Measurements from ENCODE around the gene GPR156. TPM values are rescaled to one million over a fixed set of nuclear protein-coding genes. Genes with fewer than 3 reads are reported as not detected.

The GPR156 gene
- total and polyA plus RNA-seq, 9 of the 15 experiments (the other 6 are each of a cell fraction or from before 2014, with no cell fraction given): 0.07 to 0.14 (median 0.12) TPM; not detected in 5

- ATAC-seq (no peak), FAIRE-seq (no peak), DNase-seq (ENCODE audit: extremely low read depth in 1 of 4, low spot score in 3 of 4) (no peak)
- Histone ChIP-seq H3K4me3 (no peak overlapping the region), H3K36me3 (ENCODE audit: control insufficient read depth, insufficient read depth, low read length) (peaks cover 77% of the 10 kb centered on the region; the same call in 2 of the 3 replicates), H3K9me1 (ENCODE audit: control insufficient read depth, insufficient read depth, low read length) (no peaks in the 10 kb centered on the region), H3K9ac (ENCODE audit: insufficient read depth in 1 of 2, low read depth in 2 of 2, low read length in 2 of 2) (no peak overlapping the region), H4K20me1 (replicated peaks; ENCODE audit: control insufficient read depth, insufficient read depth, low read length) (no peaks in the 10 kb centered on the region), H3K79me2 (ENCODE audit: control insufficient read depth, insufficient read depth, low read length) (peaks cover 12% of the 10 kb centered on the region), H3K27me3 (ENCODE audit: control insufficient read depth in 2 of 2, insufficient read depth in 2 of 2, low read length in 2 of 2) (no peaks in the 10 kb centered on the region), H3K9me3 (replicated peaks; ENCODE audit: control insufficient read depth, insufficient read depth, low read depth, low read length) (no peaks in the 10 kb centered on the region), H3K4me1 (replicated peaks in 1 of 2; ENCODE audit: control insufficient read depth in 2 of 2, insufficient read depth in 2 of 2, low read length in 2 of 2) (no peaks in the 10 kb centered on the region), H3K4me2 (ENCODE audit: insufficient read depth, low read length) (no peak overlapping the region), H2AFZ (ENCODE audit: low read depth, low read length) (no peak overlapping the region), H3K27ac (ENCODE audit: extremely low read depth, low read depth, low read length) (no peak overlapping the region)
- TF ChIP-seq NCOA6 (IDR thresholded peaks at IDR 0.05): no peak
- no peak for TF ChIP-seq GTF3C2 (IDR thresholded peaks at IDR 0.05; ENCODE audit: borderline replicate concordance, extremely low read depth, insufficient read length)
- no peak for TF ChIP-seq NR2F6 (CRISPR knock-in tag; IDR thresholded peaks at IDR 0.05)
- no peak for TF ChIP-seq ZNF12 (CRISPR knock-in tag; IDR thresholded peaks at IDR 0.05)
- no peak for TF ChIP-seq ZNF133 (CRISPR knock-in tag; IDR thresholded peaks at IDR 0.05)
- TF ChIP-seq HMG20B (CRISPR knock-in tag; IDR thresholded peaks at IDR 0.05): no peak
- no peak for TF ChIP-seq RB1 (IDR thresholded peaks at IDR 0.05; ENCODE audit: low read depth)
- in situ Hi-C loops (cut with MboI) (no loop called here), intact Hi-C loops (cut with micrococcal nuclease) (no loop called here)
- ChIA-PET POLR2A (no interaction called here), CTCF (ENCODE audit: low intra/inter-chr PET ratio) (no interaction called here)
- BruUV-seq (replicated peaks): no TSS peak
- WGBS (ENCODE audit: insufficient coverage, low coverage, missing lambda C conversion rate): 88% methylated on average over 2 of the region's 8 CpGs
Measured at GRCh38 chr3:120332646-120333045, 47.6 kb upstream of the GPR156 start.

All from K562 (cell line).